Smooth muscle cell of the brain vasculature (primary cell): ENCODE measurements around the gene AR.

ENCODE experiments used
- DNase-seq: peaks from one replicate; pipeline ENCODE4 v3.0.0-alpha.2; 2012; ENCODE audit warnings: low read depth, low spot score

The AR gene

GRCh38 chrX:67568769-67569168 is 24.9 kb downstream of the AR start:
- DNase-seq, result no peak

- no peak for DNase-seq
Observed at GRCh38 chrX:67570839-67571238, 27.0 kb downstream of the AR start.

GRCh38 chrX:67574696-67575095 is 30.9 kb downstream of the AR start:
- no peak for DNase-seq

GRCh38 chrX:67582436-67582835 is 38.6 kb downstream of the AR start:
- no peak for DNase-seq

- no peak for DNase-seq
Observed at GRCh38 chrX:67583171-67583570, 39.4 kb downstream of the AR start.

GRCh38 chrX:67585401-67585800 is 41.6 kb downstream of the AR start:
- DNase-seq, result no peak

GRCh38 chrX:67587946-67588624 is 44.3 kb downstream of the AR start:
- DNase-seq, result no peak

- DNase-seq, result no peak
Observed at GRCh38 chrX:67596839-67597790, 53.3 kb downstream of the AR start.

GRCh38 chrX:67599532-67599931 is 55.7 kb downstream of the AR start:
- no peak for DNase-seq

- no peak for DNase-seq
Observed at GRCh38 chrX:67601771-67602170, 58.0 kb downstream of the AR start.

GRCh38 chrX:67604979-67605703 is 61.3 kb downstream of the AR start:
- peak; percentile 29 for DNase-seq

- no peak for DNase-seq
Observed at GRCh38 chrX:67607466-67607865, 63.6 kb downstream of the AR start.

- DNase-seq, result no peak
Observed at GRCh38 chrX:67610282-67610681, 66.5 kb downstream of the AR start.

GRCh38 chrX:67612231-67612630 is 68.4 kb downstream of the AR start:
- no peak for DNase-seq

- no peak for DNase-seq
Observed at GRCh38 chrX:67613366-67613765, 69.5 kb downstream of the AR start.

- no peak for DNase-seq
Observed at GRCh38 chrX:67613996-67614395, 70.2 kb downstream of the AR start.

GRCh38 chrX:67614423-67614822 is 70.6 kb downstream of the AR start:
- peak; percentile 31 for DNase-seq

- no peak for DNase-seq
Observed at GRCh38 chrX:67619253-67619652, 75.4 kb downstream of the AR start.

- no peak for DNase-seq
Observed at GRCh38 chrX:67622053-67622585, 78.3 kb downstream of the AR start.

GRCh38 chrX:67624325-67624724 is 80.5 kb downstream of the AR start:
- no peak for DNase-seq

- DNase-seq, result no peak
Observed at GRCh38 chrX:67635424-67635823, 91.6 kb downstream of the AR start.

GRCh38 chrX:67636532-67636931 is 92.7 kb downstream of the AR start:
- no peak for DNase-seq
